ENCODE results near the gene PAXIP1. TPM values are rescaled to one million over a fixed set of nuclear protein-coding genes. Genes with fewer than 3 reads are reported as not detected.

PAXIP1 gene
- total and polyA plus RNA-seq, 2 donors (not counting 3 experiments of a cell fraction or from before 2014, with no cell fraction given) = 10.0 to 15.8 TPM

DNA sequence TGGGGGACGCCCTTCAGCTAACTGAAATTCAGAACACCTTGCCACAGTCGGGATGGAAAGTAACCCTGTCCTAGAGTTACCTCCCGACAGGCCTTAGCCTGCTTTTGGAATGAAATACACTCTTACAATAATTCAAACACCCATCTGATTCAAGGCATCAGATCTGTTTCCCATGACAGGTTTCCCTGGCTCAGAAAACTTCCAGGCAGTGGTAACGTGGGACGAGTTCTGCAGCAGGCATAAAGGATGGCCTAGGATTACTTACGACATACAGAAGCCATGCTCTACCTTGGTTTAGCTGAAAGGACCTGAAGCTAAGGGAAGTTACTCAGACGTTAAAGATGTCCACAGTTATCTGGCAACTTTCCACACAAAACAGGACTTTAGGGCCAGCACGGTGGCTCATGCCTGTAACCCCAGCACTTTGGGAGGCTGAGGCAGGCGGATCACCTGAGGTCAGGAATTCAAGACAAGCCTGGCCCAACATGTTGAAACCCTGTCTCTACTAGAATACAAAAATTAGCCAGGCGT lies 5.0 kb downstream of the PAXIP1 start:
- FAIRE-seq (no peak), DNase-seq (ENCODE audit: low read depth, low spot score) (no peak)
- no peak overlapping the region for H3K9ac ChIP-seq (replicated peaks; ENCODE audit: extremely low read depth, insufficient read depth, low read length)
- no peaks in the 10 kb centered on the region for H4K20me1 ChIP-seq (replicated peaks; ENCODE audit: control insufficient read depth, extremely low read depth, insufficient read depth, low read length)
- H3K79me2 ChIP-seq (ENCODE audit: control insufficient read depth, insufficient read depth, low read length) = peaks cover 29% of the 10 kb centered on the region
- no peaks in the 10 kb centered on the region for H3K9me1 ChIP-seq (replicated peaks; ENCODE audit: control insufficient read depth, extremely low read depth, insufficient read depth, low read length)
- no TSS peak for BruUV-seq (replicated peaks)
- no peaks in the 10 kb centered on the region for H3K9me3 ChIP-seq (replicated peaks; ENCODE audit: control insufficient read depth, insufficient read depth, low read length)
- CTCF ChIA-PET = interaction anchor here (0.8 to 1.0 kb wide), 3 partner anchors 45 to 336 kb away, joined by 3 read pairs; no protein-coding TSS in a partner anchor
- H3K4me1 ChIP-seq (ENCODE audit: control insufficient read depth, extremely low read depth, insufficient read depth, low read length) = peaks cover 6% of the 10 kb centered on the region
- H3K4me2 ChIP-seq (ENCODE audit: insufficient read depth, low read length) = no peak overlapping the region
- peaks cover 4 to 6% of the 10 kb centered on the region in 2 experiments for H3K36me3 ChIP-seq (ENCODE audit: control insufficient read depth in 2 of 2, extremely low read depth in 1 of 2, insufficient read depth in 2 of 2, low read length in 2 of 2)
- dilution Hi-C loops (cut with MboI; ENCODE audit: extremely low pct_ligation_motif_present, low sequenced_read_pairs) (no loop called here), intact Hi-C loops (cut with micrococcal nuclease) (no loop called here)
- no peak overlapping the region for H3K27ac ChIP-seq (ENCODE audit: insufficient read depth, low read depth, low read length)
- H3K4me3 ChIP-seq (replicated peaks in 1 of 3; ENCODE audit: insufficient read depth in 1 of 3, low read depth in 1 of 3, low read length in 3 of 3) = no peak overlapping the region
- TF ChIP-seq FOS (IDR thresholded peaks at IDR 0.05; ENCODE audit: borderline replicate concordance, insufficient read depth, low read length) (no peak), POLR2A (IDR thresholded peaks at IDR 0.05; ENCODE audit: low read depth, low read length) (no peak), EZH2 (IDR thresholded peaks at IDR 0.05; ENCODE audit: borderline replicate concordance, low read depth, low read length, severe bottlenecking) (no peak), POLR2AphosphoS5 (IDR thresholded peaks at IDR 0.05; ENCODE audit: insufficient read depth, low read depth, low read length) (no peak), JUN (IDR thresholded peaks at IDR 0.05; ENCODE audit: borderline replicate concordance, insufficient read depth, insufficient read length, low read depth) (no peak), MYC (IDR thresholded peaks at IDR 0.05; ENCODE audit: low read depth, low read length) (no peak)
- TF ChIP-seq, protein P1, sequence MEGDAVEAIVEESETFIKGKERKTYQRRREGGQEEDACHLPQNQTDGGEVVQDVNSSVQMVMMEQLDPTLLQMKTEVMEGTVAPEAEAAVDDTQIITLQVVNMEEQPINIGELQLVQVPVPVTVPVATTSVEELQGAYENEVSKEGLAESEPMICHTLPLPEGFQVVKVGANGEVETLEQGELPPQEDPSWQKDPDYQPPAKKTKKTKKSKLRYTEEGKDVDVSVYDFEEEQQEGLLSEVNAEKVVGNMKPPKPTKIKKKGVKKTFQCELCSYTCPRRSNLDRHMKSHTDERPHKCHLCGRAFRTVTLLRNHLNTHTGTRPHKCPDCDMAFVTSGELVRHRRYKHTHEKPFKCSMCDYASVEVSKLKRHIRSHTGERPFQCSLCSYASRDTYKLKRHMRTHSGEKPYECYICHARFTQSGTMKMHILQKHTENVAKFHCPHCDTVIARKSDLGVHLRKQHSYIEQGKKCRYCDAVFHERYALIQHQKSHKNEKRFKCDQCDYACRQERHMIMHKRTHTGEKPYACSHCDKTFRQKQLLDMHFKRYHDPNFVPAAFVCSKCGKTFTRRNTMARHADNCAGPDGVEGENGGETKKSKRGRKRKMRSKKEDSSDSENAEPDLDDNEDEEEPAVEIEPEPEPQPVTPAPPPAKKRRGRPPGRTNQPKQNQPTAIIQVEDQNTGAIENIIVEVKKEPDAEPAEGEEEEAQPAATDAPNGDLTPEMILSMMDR (IDR thresholded peaks at IDR 0.05; ENCODE audit: extremely low read depth in 1 of 2, insufficient read depth in 1 of 2, low read depth in 1 of 2, low read length in 2 of 2) = no peak
- TF ChIP-seq, protein P2, sequence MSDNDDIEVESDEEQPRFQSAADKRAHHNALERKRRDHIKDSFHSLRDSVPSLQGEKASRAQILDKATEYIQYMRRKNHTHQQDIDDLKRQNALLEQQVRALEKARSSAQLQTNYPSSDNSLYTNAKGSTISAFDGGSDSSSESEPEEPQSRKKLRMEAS (IDR thresholded peaks at IDR 0.05; ENCODE audit: insufficient read depth, insufficient read length) = no peak
- POLR2A ChIA-PET = no interaction called here
- H3K27me3 ChIP-seq (ENCODE audit: control insufficient read depth in 2 of 2, insufficient read depth in 2 of 2, low read length in 2 of 2) = no peaks in the 10 kb centered on the region
- no peak overlapping the region for H2AFZ ChIP-seq (ENCODE audit: low read depth, low read length)
